NCI-H1092 treated with DMSO at 0.1 percent for 48 hours (cell line): ENCODE results near the gene ZNF417.
"Not testable (repeated sequence)": the region's sequence is repeated elsewhere in the genome, so short reads cannot be mapped to it uniquely, and the experiment has no call there.

ENCODE experiments used
- DNase-seq: peaks from one replicate; lab custom pipeline; 2025; lab: John Stamatoyannopoulos, UW

The ZNF417 gene

GRCh38 chr19:57916168-57916995 lies at the start of gene ZNF417:
Gene ZNF417, minus strand, starts transcription at chr19:57916592. Its CDS starts 181 bp downstream, at chr19:57916411.
- DNase-seq = peak; percentile 89

- no peak for DNase-seq
Measured at GRCh38 chr19:57964761-57965160, 48.4 kb upstream of the ZNF417 start.

- DNase-seq = no peak
Measured at GRCh38 chr19:57961785-57962184, 45.4 kb upstream of the ZNF417 start.

GRCh38 chr19:57954996-57955395 lies 38.6 kb upstream of the ZNF417 start:
- no peak for DNase-seq

GRCh38 chr19:57949702-57950101 lies 33.3 kb upstream of the ZNF417 start:
- DNase-seq = no peak

GRCh38 chr19:57949296-57949695 lies 32.9 kb upstream of the ZNF417 start:
- DNase-seq = no peak

- peak; percentile 93 for DNase-seq
Measured at GRCh38 chr19:57947419-57948134, 31.2 kb upstream of the ZNF417 start, which contains the start of gene ZNF256. Gene ZNF256, minus strand, starts transcription at chr19:57947706. Its CDS starts 232 bp downstream, at chr19:57947474.

- no peak for DNase-seq
Measured at GRCh38 chr19:57947088-57947418, 30.7 kb upstream of the ZNF417 start.

- no peak for DNase-seq
Measured at GRCh38 chr19:57946316-57946715, 29.9 kb upstream of the ZNF417 start.

- no peak for DNase-seq
Measured at GRCh38 chr19:57941593-57941992, 25.2 kb upstream of the ZNF417 start.

- DNase-seq = no peak
Measured at GRCh38 chr19:57935731-57936130, 19.3 kb upstream of the ZNF417 start.

- no peak for DNase-seq
Measured at GRCh38 chr19:57934820-57935665, 18.7 kb upstream of the ZNF417 start, which contains the start of gene ZNF418. Gene ZNF418, minus strand, starts transcription at chr19:57935402. Its CDS starts 1,580 bp downstream, at chr19:57933822.

GRCh38 chr19:57927587-57927986 lies 11.2 kb upstream of the ZNF417 start:
- no peak for DNase-seq

GRCh38 chr19:57914531-57914930 lies 1.9 kb downstream of the ZNF417 start:
- no peak for DNase-seq

- DNase-seq = no peak
Measured at GRCh38 chr19:57907394-57907793, 9.0 kb downstream of the ZNF417 start.

GRCh38 chr19:57905258-57905657 lies 11.1 kb downstream of the ZNF417 start:
- DNase-seq = no peak

- no peak for DNase-seq
Measured at GRCh38 chr19:57903618-57904184, 12.7 kb downstream of the ZNF417 start.

- no peak for DNase-seq
Measured at GRCh38 chr19:57900311-57900710, 16.1 kb downstream of the ZNF417 start.

GRCh38 chr19:57890706-57891105 lies 25.7 kb downstream of the ZNF417 start:
- not testable (repeated sequence) for DNase-seq

GRCh38 chr19:57888560-57889231 lies 27.7 kb downstream of the ZNF417 start, which contains the start of gene ZNF814:
Gene ZNF814, minus strand, starts transcription at chr19:57889037. Its CDS starts 235 bp downstream, at chr19:57888802.
- no peak for DNase-seq

- DNase-seq = no peak
Measured at GRCh38 chr19:57888107-57888559, 28.3 kb downstream of the ZNF417 start.
